GM12878 (cell line): ENCODE measurements around the gene TM7SF3. TPM values are rescaled to one million over a fixed set of nuclear protein-coding genes. Genes with fewer than 3 reads are reported as not detected.

Source experiments
- ATAC-seq: fragments of 200-7000 bp; cut with Tn5 transposase; 3 replicates; pipeline ENCODE4 v1.9.1; 2020; ENCODE audit warnings: mild to moderate bottlenecking, moderate library complexity
- BruUV-seq: library from RNA; stranded (reverse); fragments of 400-500 nt; replicated peaks from 2 replicates; lab custom pipeline; 2021; lab: Mats Ljungman, UMichigan
- CTCF ChIA-PET: fragments of 300-600 bp; sonication (Branson Sonifier 250); formaldehyde crosslinking; extraction: SDS; loops from one replicate; lab custom pipeline; 2021; ENCODE audit warnings: inconsistent platforms; lab: Yijun Ruan, JAX
- POLR2A ChIA-PET: fragments of 350-600 bp; formaldehyde crosslinking; extraction: SDS; loops from one replicate; lab custom pipeline; 2021; ENCODE audit warnings: inconsistent platforms; lab: Charles Lee
- RAD21 ChIA-PET: fragments of 300-600 bp; sonication (Branson Sonifier 250); formaldehyde crosslinking; loops from one replicate; lab custom pipeline; 2023; ENCODE audit warnings: antibody characterized with exemption; ENCODE audit not compliant: unreplicated experiment; lab: Charles Lee
- SMC1A ChIA-PET: fragments of 300-600 bp; sonication (Branson Sonifier 250); formaldehyde crosslinking; loops from one replicate; lab custom pipeline; 2023; ENCODE audit not compliant: unreplicated experiment, uncharacterized antibody; lab: Charles Lee
- DNase-seq: peaks from one replicate; pipeline ENCODE4 v3.0.0-alpha.2; 2011; ENCODE audit warnings: low read depth, low spot score
- FAIRE-seq: peaks from 3 replicates; lab custom pipeline; 2011; peaks lifted over from hg19 to GRCh38; lab: Jason Lieb, UNC
- H2AFZ ChIP-seq: 2 replicates; pipeline ENCODE4 v1.6.0; 2011; ENCODE audit warnings: low read depth, low read length, control low read depth; ENCODE audit not compliant: control insufficient read depth
- H3K27ac ChIP-seq: 2 replicates; pipeline ENCODE4 v1.5.1; 2011; ENCODE audit warnings: control low read depth; ENCODE audit not compliant: control insufficient read depth, insufficient read depth
- H3K27me3 ChIP-seq, 2 experiments: replicated peaks in 1 of 2; 2 replicates each; pipeline versions ENCODE4 v1.6.0 to v1.6.1; 2011; ENCODE audit warnings: low read length in 1 of 2; ENCODE audit not compliant: control insufficient read depth in 2 of 2, insufficient read depth in 2 of 2
- H3K36me3 ChIP-seq, 2 experiments: 2 replicates each; pipeline ENCODE4 v1.5.1; 2011; ENCODE audit warnings: low read length in 1 of 2; ENCODE audit not compliant: control insufficient read depth in 2 of 2, insufficient read depth in 2 of 2
- H3K4me1 ChIP-seq: 2 replicates; pipeline ENCODE4 v1.6.1; 2011; ENCODE audit warnings: mild to moderate bottlenecking, low read length, moderate library complexity, mixed read lengths; ENCODE audit not compliant: control insufficient read depth, insufficient read depth
- H3K4me2 ChIP-seq: 2 replicates; pipeline ENCODE4 v1.6.0; 2011; ENCODE audit warnings: control low read depth; ENCODE audit not compliant: control insufficient read depth, insufficient read depth
- H3K4me3 ChIP-seq: fragments of 200-600 bp; sonication (generic); 2 replicates; pipeline ENCODE4 v1.5.1; 2016
- H3K79me2 ChIP-seq: 2 replicates; pipeline ENCODE4 v1.6.0; 2011; ENCODE audit warnings: low read length; ENCODE audit not compliant: control insufficient read depth, insufficient read depth
- H3K9ac ChIP-seq: 2 replicates; pipeline ENCODE4 v1.8.0; 2011; ENCODE audit warnings: low read length, control low read depth, mixed read lengths; ENCODE audit not compliant: control insufficient read depth, insufficient read depth
- H3K9me3 ChIP-seq: replicated peaks from 3 replicates; pipeline ENCODE4 v1.5.1; 2011; ENCODE audit warnings: mild to moderate bottlenecking, low read length; ENCODE audit not compliant: control insufficient read depth, insufficient read depth
- H4K20me1 ChIP-seq: 2 replicates; pipeline ENCODE4 v1.6.0; 2011; ENCODE audit not compliant: control insufficient read depth, insufficient read depth
- BACH1 ChIP-seq: fragments of 450-650 bp; IDR thresholded peaks from 2 replicates; pipeline ENCODE4 v1.6.1; 2017; ENCODE audit warnings: mild to moderate bottlenecking, borderline replicate concordance
- EED ChIP-seq: sonication (generic); IDR thresholded peaks from 2 replicates; pipeline ENCODE4 v1.6.1; 2016; ENCODE audit warnings: antibody characterized with exemption, low read depth
- FOXK2 ChIP-seq: fragments of 450-650 bp; IDR thresholded peaks from 2 replicates; pipeline ENCODE4 v1.6.1; 2017; ENCODE audit warnings: mild to moderate bottlenecking, moderate library complexity
- KLF5 ChIP-seq: fragments of 450-650 bp; IDR thresholded peaks from 2 replicates; pipeline ENCODE4 v1.6.1; 2014; ENCODE audit warnings: mild to moderate bottlenecking; ENCODE audit not compliant: partially characterized antibody
- NFYA ChIP-seq: IDR thresholded peaks from 2 replicates; pipeline ENCODE4 v1.6.1; 2011; ENCODE audit warnings: low read depth, mild to moderate bottlenecking, low read length, improper control_type of control experiment, borderline replicate concordance
- POLR2AphosphoS5 ChIP-seq: IDR thresholded peaks from 2 replicates; pipeline ENCODE4 v1.6.1; 2011; ENCODE audit warnings: mild to moderate bottlenecking, low read length, inconsistent platforms
- RELA ChIP-seq: fragments of 450-650 bp; IDR thresholded peaks from 2 replicates; pipeline ENCODE4 v1.8.0; 2014; ENCODE audit warnings: borderline replicate concordance; ENCODE audit not compliant: partially characterized antibody
- SPI1 ChIP-seq: IDR thresholded peaks from 2 replicates; pipeline ENCODE4 v1.6.1; 2011; ENCODE audit warnings: low read depth, mild to moderate bottlenecking, low read length, moderate library complexity, borderline replicate concordance; ENCODE audit not compliant: insufficient read depth
- ZNF207 ChIP-seq: fragments of 450-650 bp; IDR thresholded peaks from 2 replicates; pipeline ENCODE4 v1.6.1; 2014; ENCODE audit warnings: antibody characterized with exemption, mild to moderate bottlenecking, borderline replicate concordance
- WGBS: methylation state at CpG from one replicate; pipeline ENCODE4 v1.1.6; 2016; ENCODE audit warnings: low lambda C conversion rate; ENCODE audit not compliant: insufficient replicate concordance, insufficient coverage; ENCODE audit errors: missing lambda C conversion rate; 5-methylcytosine and 5-hydroxymethylcytosine counted together
- in situ Hi-C: fragments of 300-500 bp; cut with MboI; formaldehyde crosslinking; loops from 9 replicates; pipeline ENCODE4 v1.14.3; 2018; ENCODE audit warnings: mixed read lengths
- intact Hi-C: fragments of 100-400 bp; cut with micrococcal nuclease; formaldehyde crosslinking; loops from one replicate; pipeline ENCODE4 v1.14.2; 2022; ENCODE audit not compliant: unreplicated experiment
- polyA plus RNA-seq, 11 experiments: library from polyadenylated mRNA; depleted of rRNA in 4 of 11; unstranded in 6 of 11; stranded (reverse) in 5 of 11; fragments of >200 nt; fragmentation: Nextera tagmentation in 4 of 11; fragmentation: Illumina TruSeq in 1 of 11; extraction: Ambion mirVana in 4 of 11; extraction: Trizol in 1 of 11; gene quantifications; 1 replicate in 1 of 11; 2 replicates in 10 of 11; pipeline versions ENCODE4 v1.2.1 to v1.2.3, GENCODE V29; 2011 to 2016; ENCODE audit warnings: inconsistent platforms in 2 of 11, missing spikeins in 2 of 11, low read depth in 1 of 11
- total RNA-seq, 4 experiments: library from RNA; depleted of rRNA in 3 of 4; stranded (reverse); fragments of >200 nt in 3 of 4; fragmentation: Illumina TruSeq in 1 of 4; extraction: Trizol in 1 of 4; gene quantifications; 2 replicates each; pipeline versions ENCODE4 v1.2.1 to v1.2.3, GENCODE V29; 2013 to 2021
- TF ChIP-seq, protein P1 (sequence below): IDR thresholded peaks from 2 replicates; pipeline ENCODE4 v1.6.1; 2011; ENCODE audit warnings: mild to moderate bottlenecking, low read depth, low read length, moderate library complexity; ENCODE audit not compliant: insufficient replicate concordance
- TF ChIP-seq, protein P2 (sequence below): fragments of 450-650 bp; IDR thresholded peaks from 2 replicates; pipeline ENCODE4 v1.6.1; 2017; ENCODE audit warnings: antibody characterized with exemption, mild to moderate bottlenecking, moderate library complexity

Gene TM7SF3
- total and polyA plus RNA-seq, 10 of the 15 experiments (the other 5 are each of a cell fraction or from before 2014, with no cell fraction given): 31.4 to 341 (median 74.8) TPM

DNA sequence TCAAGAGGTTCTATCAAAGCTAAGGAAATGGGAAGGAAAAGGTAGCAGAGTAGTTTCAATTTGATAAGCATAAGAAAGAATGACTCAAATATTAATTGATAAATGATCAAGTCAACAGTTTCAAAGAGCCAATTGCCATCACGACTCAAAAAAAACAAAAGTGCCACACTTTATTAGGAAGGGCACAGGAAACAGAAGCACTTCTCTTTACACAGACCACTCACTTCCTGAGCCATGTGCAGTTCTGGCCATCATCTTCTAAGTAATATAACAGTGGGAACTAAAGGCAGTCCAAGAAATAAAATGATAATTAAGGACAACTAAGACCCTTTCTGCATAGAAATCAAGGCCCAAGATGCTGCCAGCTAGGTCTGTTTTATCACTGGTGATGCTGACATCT is 13.2 kb downstream of the TM7SF3 start:
- H4K20me1 ChIP-seq: no peaks in the 10 kb centered on the region
- WGBS: 0% methylated on average over 1 of the region's 1 CpG
- in situ Hi-C loops (no loop called here), intact Hi-C loops (no loop called here)
- no peak overlapping the region for H3K4me3 ChIP-seq
- DNase-seq (no peak), FAIRE-seq (no peak), ATAC-seq (no peak)
- no peak overlapping the region for H3K4me2 ChIP-seq
- TF ChIP-seq NFYA (no peak), SPI1 (no peak), RELA (no peak), ZNF207 (no peak), POLR2AphosphoS5 (no peak), BACH1 (no peak), KLF5 (no peak), EED (no peak), FOXK2 (no peak)
- TF ChIP-seq, protein P1, sequence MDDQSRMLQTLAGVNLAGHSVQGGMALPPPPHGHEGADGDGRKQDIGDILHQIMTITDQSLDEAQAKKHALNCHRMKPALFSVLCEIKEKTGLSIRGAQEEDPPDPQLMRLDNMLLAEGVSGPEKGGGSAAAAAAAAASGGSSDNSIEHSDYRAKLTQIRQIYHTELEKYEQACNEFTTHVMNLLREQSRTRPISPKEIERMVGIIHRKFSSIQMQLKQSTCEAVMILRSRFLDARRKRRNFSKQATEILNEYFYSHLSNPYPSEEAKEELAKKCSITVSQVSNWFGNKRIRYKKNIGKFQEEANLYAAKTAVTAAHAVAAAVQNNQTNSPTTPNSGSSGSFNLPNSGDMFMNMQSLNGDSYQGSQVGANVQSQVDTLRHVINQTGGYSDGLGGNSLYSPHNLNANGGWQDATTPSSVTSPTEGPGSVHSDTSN: no peak
- TF ChIP-seq, protein P2, sequence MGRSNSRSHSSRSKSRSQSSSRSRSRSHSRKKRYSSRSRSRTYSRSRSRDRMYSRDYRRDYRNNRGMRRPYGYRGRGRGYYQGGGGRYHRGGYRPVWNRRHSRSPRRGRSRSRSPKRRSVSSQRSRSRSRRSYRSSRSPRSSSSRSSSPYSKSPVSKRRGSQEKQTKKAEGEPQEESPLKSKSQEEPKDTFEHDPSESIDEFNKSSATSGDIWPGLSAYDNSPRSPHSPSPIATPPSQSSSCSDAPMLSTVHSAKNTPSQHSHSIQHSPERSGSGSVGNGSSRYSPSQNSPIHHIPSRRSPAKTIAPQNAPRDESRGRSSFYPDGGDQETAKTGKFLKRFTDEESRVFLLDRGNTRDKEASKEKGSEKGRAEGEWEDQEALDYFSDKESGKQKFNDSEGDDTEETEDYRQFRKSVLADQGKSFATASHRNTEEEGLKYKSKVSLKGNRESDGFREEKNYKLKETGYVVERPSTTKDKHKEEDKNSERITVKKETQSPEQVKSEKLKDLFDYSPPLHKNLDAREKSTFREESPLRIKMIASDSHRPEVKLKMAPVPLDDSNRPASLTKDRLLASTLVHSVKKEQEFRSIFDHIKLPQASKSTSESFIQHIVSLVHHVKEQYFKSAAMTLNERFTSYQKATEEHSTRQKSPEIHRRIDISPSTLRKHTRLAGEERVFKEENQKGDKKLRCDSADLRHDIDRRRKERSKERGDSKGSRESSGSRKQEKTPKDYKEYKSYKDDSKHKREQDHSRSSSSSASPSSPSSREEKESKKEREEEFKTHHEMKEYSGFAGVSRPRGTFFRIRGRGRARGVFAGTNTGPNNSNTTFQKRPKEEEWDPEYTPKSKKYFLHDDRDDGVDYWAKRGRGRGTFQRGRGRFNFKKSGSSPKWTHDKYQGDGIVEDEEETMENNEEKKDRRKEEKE: no peak
- H3K27me3 ChIP-seq: no peaks in the 10 kb centered on the region
- peaks cover 28% of the 10 kb centered on the region for H3K79me2 ChIP-seq
- no TSS peak for BruUV-seq
- RAD21 ChIA-PET: interaction anchor here (0.9 to 1.5 kb wide), 3 partner anchors 10 to 155 kb away, joined by 3 to 4 read pairs (median 3); no protein-coding TSS in a partner anchor
- SMC1A ChIA-PET: interaction anchor here (0.7 to 4.6 kb wide), 9 partner anchors 8 to 221 kb away, joined by 3 to 26 read pairs (median 5); partner anchors contain the start of gene TM7SF3
- no peaks in the 10 kb centered on the region; the same call in 1 of the 2 replicates for H3K4me1 ChIP-seq
- POLR2A ChIA-PET: interaction anchor here (1.6 kb wide), 1 partner anchor 12 kb away, joined by 4 read pairs; no protein-coding TSS in a partner anchor
- CTCF ChIA-PET: interaction anchor here (0.8 to 1.2 kb wide), 3 partner anchors 8 to 299 kb away, joined by 3 to 7 read pairs (median 4); no protein-coding TSS in a partner anchor
- H3K9ac ChIP-seq: no peak overlapping the region
- H2AFZ ChIP-seq: no peak overlapping the region
- peaks cover 4 to 18% of the 10 kb centered on the region in 2 experiments; a peak in 2 of 4 replicates for H3K36me3 ChIP-seq
- H3K27ac ChIP-seq: no peak overlapping the region
- H3K9me3 ChIP-seq: no peaks in the 10 kb centered on the region; the same call in 2 of the 3 replicates
